T-cell (primary cell): Measurements from ENCODE around the gene DEPP1. TPM values are rescaled to one million over a fixed set of nuclear protein-coding genes. Genes with fewer than 3 reads are reported as not detected.

Experiments
- ATAC-seq, 4 experiments: fragments of 200-7000 bp in 3 of 4; fragments of 150-1000 bp in 1 of 4; cut with Tn5 transposase; replicated peaks in 1 of 4; 1 replicate in 3 of 4; 2 replicates in 1 of 4; pipeline ENCODE4 v1.10.0; 2021; ENCODE audit warnings: moderate library complexity in 3 of 4, mild to moderate bottlenecking in 2 of 4, moderate number of reproducible peaks in 1 of 4
- CTCF ChIA-PET, 2 donors: fragments of 300-600 bp; sonication (Branson Sonifier 250); formaldehyde crosslinking; loops; one replicate each; lab custom pipeline; 2022; ENCODE audit warnings: antibody characterized with exemption in 2 of 2; lab: Charles Lee
- POLR2A ChIA-PET, 2 donors: fragments of 300-600 bp; sonication (Branson Sonifier 250); formaldehyde crosslinking; loops; one replicate each; lab custom pipeline; 2022; ENCODE audit warnings: antibody characterized with exemption in 2 of 2; lab: Charles Lee
- DNase-seq, 35 experiments: peaks; one replicate each; pipeline versions ENCODE4 v3.0.0 to v3.0.0-alpha.2; 2013 to 2023
- H3K27ac ChIP-seq: one replicate; pipeline ENCODE4 v1.5.1; 2013; ENCODE audit warnings: low read length
- H3K27me3 ChIP-seq, 2 experiments: replicated peaks in 1 of 2; 1 replicate in 1 of 2; 2 replicates in 1 of 2; pipeline versions ENCODE4 v1.6.1 to v1.7.0; 2013; ENCODE audit warnings: low read length in 1 of 2, mixed read lengths in 1 of 2; ENCODE audit not compliant: control insufficient read depth in 2 of 2, insufficient read depth in 2 of 2; ENCODE audit errors: extremely low read depth in 1 of 2
- H3K36me3 ChIP-seq, 2 donors: 1 replicate in 1 of 2; 2 replicates in 1 of 2; pipeline versions ENCODE4 v1.6.1 to v1.7.0; 2013; ENCODE audit warnings: low read length in 1 of 2; ENCODE audit not compliant: control insufficient read depth in 2 of 2, insufficient read depth in 1 of 2; ENCODE audit errors: extremely low read depth in 1 of 2
- H3K4me1 ChIP-seq, 2 experiments: 1 replicate in 1 of 2; 2 replicates in 1 of 2; pipeline versions ENCODE4 v1.6.1 to v1.7.0; 2013; ENCODE audit warnings: low read length in 2 of 2, mixed read lengths in 1 of 2; ENCODE audit not compliant: insufficient read depth in 2 of 2, control insufficient read depth in 1 of 2; ENCODE audit errors: extremely low read depth in 1 of 2
- H3K4me3 ChIP-seq, 2 donors: 1 replicate in 1 of 2; 2 replicates in 1 of 2; pipeline versions ENCODE4 v1.5.1 to v1.7.0; 2013; ENCODE audit warnings: mild to moderate bottlenecking in 2 of 2, low read length in 1 of 2, moderate library complexity in 1 of 2; ENCODE audit not compliant: control insufficient read depth in 1 of 2; ENCODE audit errors: extremely low read depth in 1 of 2
- H3K9me3 ChIP-seq: 2 replicates; pipeline ENCODE4 v1.7.0; 2013
- H3K27ac Mint-ChIP-seq, 2 donors: one replicate each; pipeline ENCODE4 v1.8.0; 2020 to 2021; ENCODE audit warnings: mild to moderate bottlenecking in 2 of 2, mixed read lengths in 2 of 2
- H3K27me3 Mint-ChIP-seq, 2 donors: one replicate each; pipeline ENCODE4 v1.8.0; 2021 to 2022; ENCODE audit warnings: mixed read lengths in 2 of 2
- H3K36me3 Mint-ChIP-seq: one replicate; pipeline ENCODE4 v1.8.0; 2021; ENCODE audit warnings: mixed read lengths
- H3K4me1 Mint-ChIP-seq, 3 donors: one replicate each; pipeline ENCODE4 v1.8.0; 2020 to 2022; ENCODE audit warnings: mixed read lengths in 3 of 3, mild to moderate bottlenecking in 1 of 3
- H3K4me3 Mint-ChIP-seq, 3 donors: one replicate each; pipeline ENCODE4 v1.8.0; 2020 to 2022; ENCODE audit warnings: mild to moderate bottlenecking in 3 of 3, mixed read lengths in 3 of 3, moderate library complexity in 3 of 3
- H3K9me3 Mint-ChIP-seq, 3 donors: one replicate each; pipeline ENCODE4 v1.8.0; 2020 to 2022; ENCODE audit warnings: mixed read lengths in 3 of 3
- WGBS: methylation state at CpG from one replicate; pipeline ENCODE4 v1.1.5; 2013; ENCODE audit warnings: missing lambda C conversion rate; ENCODE audit not compliant: insufficient coverage; 5-methylcytosine and 5-hydroxymethylcytosine counted together
- total RNA-seq, 35 experiments: library from RNA in 6 of 35; stranded (reverse) in 6 of 35; fragments of 120-200 nt in 1 of 35; gene quantifications; one replicate each; pipeline versions ENCODE4 v1.2.1 to v1.2.4 and lab custom pipeline; 2013 to 2026

DEPP1 gene
- total RNA-seq, 5 donors from 2014 or later (not counting 1 experiment from before 2014, with no cell fraction given) = 0.30 to 0.66 (median 0.35) TPM; not detected in 2

- H3K27ac Mint-ChIP-seq = no peak overlapping the region
- no peaks in the 10 kb centered on the region for H3K36me3 ChIP-seq
- peaks cover 0 to 4% of the 10 kb centered on the region in 2 donors for H3K27me3 Mint-ChIP-seq
- H3K9me3 ChIP-seq = no peaks in the 10 kb centered on the region
- DNase-seq (no peak), ATAC-seq (no peak)
- no peak overlapping the region for H3K27ac ChIP-seq
- peaks cover 0 to 3% of the 10 kb centered on the region in 2 experiments for H3K27me3 ChIP-seq
- H3K36me3 Mint-ChIP-seq = no peaks in the 10 kb centered on the region
- no peak overlapping the region for H3K4me3 Mint-ChIP-seq
- H3K4me1 Mint-ChIP-seq = peaks cover 22 to 33% (median 23%) of the 10 kb centered on the region in 3 donors
- 82% methylated on average over 2 of the region's 8 CpGs for WGBS
- H3K4me1 ChIP-seq = peaks cover 12 to 35% of the 10 kb centered on the region in 2 experiments
- ChIA-PET POLR2A (no interaction called here), CTCF (interaction anchor here in 1 of 2 donors (0.9 kb wide), 1 partner anchor 33 kb away, joined by 4 read pairs; no protein-coding TSS in a partner anchor)
- no peak overlapping the region for H3K4me3 ChIP-seq
- no peaks in the 10 kb centered on the region for H3K9me3 Mint-ChIP-seq
Measured at GRCh38 chr10:44966129-44966815, 12.3 kb downstream of the DEPP1 start.

GRCh38 chr10:44965651-44966097 lies 12.9 kb downstream of the DEPP1 start:
- Mint-ChIP-seq H3K27ac (no peak overlapping the region), H3K4me3 (no peak overlapping the region), H3K36me3 (no peaks in the 10 kb centered on the region), H3K27me3 (peaks cover 0 to 4% of the 10 kb centered on the region in 2 donors), H3K4me1 (peaks cover 24 to 37% (median 28%) of the 10 kb centered on the region in 3 donors), H3K9me3 (no peaks in the 10 kb centered on the region)
- peak in 2 of 35 experiments; percentile 2 to 12 for DNase-seq
- Histone ChIP-seq H3K27ac (no peak overlapping the region), H3K4me1 (peaks cover 12 to 35% of the 10 kb centered on the region in 2 experiments), H3K4me3 (no peak overlapping the region), H3K9me3 (no peaks in the 10 kb centered on the region), H3K27me3 (peaks cover 0 to 3% of the 10 kb centered on the region in 2 experiments), H3K36me3 (no peaks in the 10 kb centered on the region)
- ATAC-seq = no peak
- 89% methylated on average over 4 of the region's 6 CpGs for WGBS
- CTCF ChIA-PET = interaction anchor here in 1 of 2 donors (0.9 kb wide), 1 partner anchor 33 kb away, joined by 4 read pairs; no protein-coding TSS in a partner anchor
- POLR2A ChIA-PET = no interaction called here

GRCh38 chr10:44965104-44965503 lies 13.5 kb downstream of the DEPP1 start:
- Histone ChIP-seq H3K4me3 (no peak overlapping the region), H3K9me3 (no peaks in the 10 kb centered on the region), H3K27ac (no peak overlapping the region), H3K27me3 (peaks cover 0 to 3% of the 10 kb centered on the region in 2 experiments), H3K4me1 (peaks cover 12 to 38% of the 10 kb centered on the region in 2 experiments), H3K36me3 (no peaks in the 10 kb centered on the region)
- ChIA-PET CTCF (no interaction called here), POLR2A (no interaction called here)
- WGBS = no CpG with 5 or more reads among the region's 1 CpG
- Mint-ChIP-seq H3K27ac (no peak overlapping the region), H3K9me3 (no peaks in the 10 kb centered on the region), H3K4me1 (peaks cover 30 to 42% (median 34%) of the 10 kb centered on the region in 3 donors), H3K4me3 (no peak overlapping the region), H3K27me3 (peaks cover 0 to 4% of the 10 kb centered on the region in 2 donors), H3K36me3 (no peaks in the 10 kb centered on the region)
- DNase-seq (peak in 1 of 35 experiments; percentile 17), ATAC-seq (no peak)

GRCh38 chr10:44963772-44964633 lies 14.6 kb downstream of the DEPP1 start:
- Histone ChIP-seq H3K36me3 (no peaks in the 10 kb centered on the region), H3K27ac (no peak overlapping the region), H3K9me3 (no peaks in the 10 kb centered on the region), H3K27me3 (peaks cover 0 to 3% of the 10 kb centered on the region in 2 experiments), H3K4me3 (no peak overlapping the region), H3K4me1 (peaks cover 11 to 35% of the 10 kb centered on the region in 2 experiments)
- H3K4me3 Mint-ChIP-seq = no peak overlapping the region
- no peak for ATAC-seq
- CTCF ChIA-PET = no interaction called here
- WGBS = 98% methylated on average over 8 of the region's 15 CpGs
- H3K9me3 Mint-ChIP-seq = no peaks in the 10 kb centered on the region
- POLR2A ChIA-PET = no interaction called here
- H3K36me3 Mint-ChIP-seq = no peaks in the 10 kb centered on the region
- H3K27ac Mint-ChIP-seq = no peak overlapping the region
- peaks cover 28 to 40% (median 29%) of the 10 kb centered on the region in 3 donors for H3K4me1 Mint-ChIP-seq
- peaks cover 0 to 4% of the 10 kb centered on the region in 2 donors for H3K27me3 Mint-ChIP-seq
- DNase-seq = peak in 1 of 35 experiments; percentile 14

GRCh38 chr10:44962870-44963738 lies 15.5 kb downstream of the DEPP1 start:
- POLR2A ChIA-PET = interaction anchor here in 1 of 2 donors (0.5 kb wide), 1 partner anchor 12 kb away, joined by 7 read pairs; no protein-coding TSS in a partner anchor
- DNase-seq = peak in 1 of 35 experiments; percentile 27

More at GRCh38 chr10:44962870-44963738, 15.5 kb downstream of the DEPP1 start:
- peaks cover 28 to 40% (median 28%) of the 10 kb centered on the region in 3 donors for H3K4me1 Mint-ChIP-seq
- ATAC-seq = no peak
- no peaks in the 10 kb centered on the region for H3K9me3 ChIP-seq
- no peaks in the 10 kb centered on the region for H3K36me3 ChIP-seq
- H3K27me3 Mint-ChIP-seq = peaks cover 0 to 4% of the 10 kb centered on the region in 2 donors
- no peaks in the 10 kb centered on the region for H3K36me3 Mint-ChIP-seq
- H3K27ac Mint-ChIP-seq = no peak overlapping the region
- peaks cover 0 to 3% of the 10 kb centered on the region in 2 experiments for H3K27me3 ChIP-seq
- H3K4me3 ChIP-seq = no peak overlapping the region
- H3K9me3 Mint-ChIP-seq = no peaks in the 10 kb centered on the region
- CTCF ChIA-PET = interaction anchor here in 1 of 2 donors (0.6 kb wide), 1 partner anchor 24 kb away, joined by 3 read pairs; no protein-coding TSS in a partner anchor
- H3K27ac ChIP-seq = no peak overlapping the region
- WGBS = 70% methylated on average over 16 of the region's 19 CpGs
- no peak overlapping the region for H3K4me3 Mint-ChIP-seq
- H3K4me1 ChIP-seq = peaks cover 7 to 35% of the 10 kb centered on the region in 2 experiments
